DOHH2 (cell line): ENCODE results near the gene PROM1.

Source experiments
- H3F3A ChIP-seq: fragments of 200-600 bp; sonication (generic), shearing (Covaris generic); 2 replicates; pipeline ENCODE4 v1.6.0; 2016; ENCODE audit warnings: antibody characterized with exemption, mild to moderate bottlenecking; ENCODE audit not compliant: control insufficient read depth, insufficient read depth
- H3K27ac ChIP-seq: fragments of 200-600 bp; sonication (generic); 2 replicates; pipeline ENCODE4 v1.5.1; 2014; ENCODE audit warnings: low read depth, mild to moderate bottlenecking, low read length, moderate library complexity
- H3K27me3 ChIP-seq: fragments of 200-600 bp; sonication (generic); 2 replicates; pipeline ENCODE4 v1.6.1; 2014; ENCODE audit warnings: mild to moderate bottlenecking, low read length, mixed read lengths; ENCODE audit not compliant: control insufficient read depth
- H3K36me3 ChIP-seq: fragments of 200-600 bp; sonication (generic); 2 replicates; pipeline ENCODE4 v1.6.1; 2014; ENCODE audit warnings: mild to moderate bottlenecking, low read length, moderate library complexity, mixed read lengths; ENCODE audit not compliant: control insufficient read depth
- H3K4me1 ChIP-seq: fragments of 200-600 bp; sonication (generic); 2 replicates; pipeline ENCODE4 v1.6.1; 2014; ENCODE audit warnings: mild to moderate bottlenecking, low read length, mixed read lengths; ENCODE audit not compliant: control insufficient read depth
- H3K4me2 ChIP-seq: fragments of 200-600 bp; sonication (generic); 2 replicates; pipeline ENCODE4 v1.6.0; 2014; ENCODE audit warnings: mild to moderate bottlenecking, low read length, moderate library complexity
- H3K4me3 ChIP-seq: fragments of 200-600 bp; sonication (generic); 2 replicates; pipeline ENCODE4 v1.5.1; 2014; ENCODE audit warnings: mild to moderate bottlenecking, low read length, mixed read lengths
- H3K79me2 ChIP-seq: fragments of 200-600 bp; sonication (generic); 2 replicates; pipeline ENCODE4 v1.6.1; 2014; ENCODE audit warnings: mild to moderate bottlenecking, low read length, mixed read lengths; ENCODE audit not compliant: control insufficient read depth
- H3K9me2 ChIP-seq: fragments of 200-600 bp; sonication (generic); replicated peaks from 2 replicates; pipeline ENCODE4 v1.6.1; 2014; ENCODE audit warnings: mild to moderate bottlenecking, low read length, mixed read lengths; ENCODE audit not compliant: control insufficient read depth
- H3K9me3 ChIP-seq: fragments of 200-600 bp; sonication (generic); 2 replicates; pipeline ENCODE4 v1.6.1; 2014; ENCODE audit warnings: antibody characterized with exemption, low read length, mixed read lengths; ENCODE audit not compliant: control insufficient read depth, insufficient read depth
- H4K20me1 ChIP-seq: fragments of 200-600 bp; sonication (generic); 2 replicates; pipeline ENCODE4 v1.6.0; 2014; ENCODE audit warnings: low read depth, mild to moderate bottlenecking, antibody characterized with exemption, low read length, moderate library complexity; ENCODE audit not compliant: control insufficient read depth, insufficient read depth
- CTCF ChIP-seq: fragments of 200-600 bp; sonication (generic); IDR thresholded peaks from one replicate; pipeline ENCODE4 v1.5.1; 2014; ENCODE audit warnings: antibody characterized with exemption, mild to moderate bottlenecking, low read depth, low read length; ENCODE audit not compliant: poor library complexity, severe bottlenecking
- EZH2phosphoT487 ChIP-seq: fragments of 200-600 bp; sonication (generic); IDR thresholded peaks from 2 replicates; pipeline ENCODE4 v1.6.1; 2017; ENCODE audit warnings: borderline replicate concordance, mild to moderate bottlenecking, antibody characterized with exemption, low read length, moderate library complexity, mixed read lengths

The PROM1 gene

GRCh38 chr4:15945516-15945915 is 138.3 kb downstream of the PROM1 start:
- TF ChIP-seq EZH2phosphoT487 (no peak), CTCF (no peak)
- no peaks in the 10 kb centered on the region for H3K9me2 ChIP-seq
- no peaks in the 10 kb centered on the region for H3K9me3 ChIP-seq
- H4K20me1 ChIP-seq = no peaks in the 10 kb centered on the region
- H3K27me3 ChIP-seq = no peaks in the 10 kb centered on the region; the same call in 1 of the 2 replicates
- no peak overlapping the region for H3K4me2 ChIP-seq
- H3K36me3 ChIP-seq = no peaks in the 10 kb centered on the region
- no peaks in the 10 kb centered on the region for H3K4me1 ChIP-seq
- H3K27ac ChIP-seq = no peak overlapping the region
- H3K79me2 ChIP-seq = no peaks in the 10 kb centered on the region
- no peaks in the 10 kb centered on the region for H3F3A ChIP-seq
- no peak overlapping the region for H3K4me3 ChIP-seq

- no peaks in the 10 kb centered on the region for H3K9me2 ChIP-seq
- no peaks in the 10 kb centered on the region for H3F3A ChIP-seq
- no peak overlapping the region for H3K4me3 ChIP-seq
- no peaks in the 10 kb centered on the region for H3K4me1 ChIP-seq
- no peaks in the 10 kb centered on the region; the same call in 1 of the 2 replicates for H3K27me3 ChIP-seq
- TF ChIP-seq EZH2phosphoT487 = no peak
- TF ChIP-seq CTCF = no peak
- no peaks in the 10 kb centered on the region for H4K20me1 ChIP-seq
- no peak overlapping the region for H3K4me2 ChIP-seq
- H3K27ac ChIP-seq = no peak overlapping the region
- no peaks in the 10 kb centered on the region for H3K36me3 ChIP-seq
- H3K9me3 ChIP-seq = no peaks in the 10 kb centered on the region
- H3K79me2 ChIP-seq = no peaks in the 10 kb centered on the region
Measured at GRCh38 chr4:15944895-15945294, 138.9 kb downstream of the PROM1 start.

- no peaks in the 10 kb centered on the region for H3K79me2 ChIP-seq
- H3K9me3 ChIP-seq = no peaks in the 10 kb centered on the region
- H3F3A ChIP-seq = no peaks in the 10 kb centered on the region
- no peaks in the 10 kb centered on the region for H3K4me1 ChIP-seq
- H3K9me2 ChIP-seq = no peaks in the 10 kb centered on the region
- H3K27ac ChIP-seq = no peak overlapping the region
- peaks cover 8% of the 10 kb centered on the region for H3K27me3 ChIP-seq
- no peak for TF ChIP-seq CTCF
- no peak for TF ChIP-seq EZH2phosphoT487
- no peaks in the 10 kb centered on the region for H4K20me1 ChIP-seq
- H3K4me3 ChIP-seq = no peak overlapping the region
- H3K4me2 ChIP-seq = no peak overlapping the region
- no peaks in the 10 kb centered on the region for H3K36me3 ChIP-seq
Measured at GRCh38 chr4:15942283-15942682, 141.5 kb downstream of the PROM1 start.

- Histone ChIP-seq H3K4me1 (no peaks in the 10 kb centered on the region), H3K9me3 (no peaks in the 10 kb centered on the region), H3K4me2 (no peak within 1 kb of the TSS), H4K20me1 (no peaks in the 10 kb centered on the region), H3K27me3 (peaks cover 8% of the 10 kb centered on the region), H3K36me3 (no peaks in the 10 kb centered on the region), H3K4me3 (no peak within 1 kb of the TSS), H3K27ac (no peak within 1 kb of the TSS), H3F3A (no peaks in the 10 kb centered on the region), H3K79me2 (no peaks in the 10 kb centered on the region), H3K9me2 (no peaks in the 10 kb centered on the region)
- no peak for TF ChIP-seq CTCF
- TF ChIP-seq EZH2phosphoT487 = no peak
Measured at GRCh38 chr4:15938640-15939039, 145.2 kb downstream of the PROM1 start, which contains the start of gene FGFBP1. Gene FGFBP1, minus strand, starts transcription at chr4:15938740. Its CDS starts 2,108 bp downstream, at chr4:15936632.
